CD4-positive, alpha-beta T cell treated with Interleukin-10 for 1 hour (primary cell): ENCODE results near the gene NAA15.
A peak's percentile ranks its signal among the peaks of the same experiment; 100 is the strongest.
"Not testable (repeated sequence)": the region's sequence is repeated elsewhere in the genome, so short reads cannot be mapped to it uniquely, and the experiment has no call there.

Experiments
- DNase-seq: peaks from one replicate; pipeline ENCODE4 v3.0.0-alpha.2; 2020

The NAA15 gene

DNA sequence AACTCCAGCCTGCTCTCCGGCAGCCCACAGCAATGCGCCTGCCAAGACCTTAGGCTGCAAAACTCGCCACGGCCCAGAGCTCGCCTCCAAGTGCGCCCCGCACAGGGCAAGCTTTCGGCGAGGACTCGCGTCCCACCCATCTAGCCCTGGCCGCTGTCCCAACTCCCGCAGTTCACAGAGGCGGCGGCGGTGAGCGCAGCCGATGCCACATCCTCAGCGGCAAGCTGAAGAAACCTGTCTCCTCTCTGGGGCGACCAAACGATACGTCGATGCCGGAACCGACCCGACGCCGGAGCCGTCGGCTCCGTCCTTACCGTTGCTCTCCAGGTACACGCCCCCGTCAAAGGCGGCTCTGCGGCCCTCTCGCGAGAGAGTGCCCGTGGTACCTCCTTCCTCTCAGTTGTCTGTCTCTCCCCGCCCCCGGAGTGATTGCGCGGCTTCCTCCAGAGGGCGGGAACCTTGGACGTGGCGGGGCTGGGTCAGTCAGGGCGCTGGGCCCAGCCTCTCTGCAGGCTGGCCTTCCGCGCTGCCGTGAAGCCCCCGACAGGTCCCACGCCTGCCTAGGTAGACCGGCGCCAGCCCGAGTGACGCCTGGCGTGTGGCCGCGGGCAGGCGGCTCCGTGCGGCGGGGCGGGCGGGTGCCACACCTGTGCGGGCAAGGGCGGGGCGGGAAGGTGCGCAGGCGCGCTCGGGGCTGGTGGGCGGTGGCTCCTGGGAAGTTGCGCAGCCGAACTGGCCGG is 152.2 kb downstream of the NAA15 start:
- peak; percentile 96 for DNase-seq

DNA sequence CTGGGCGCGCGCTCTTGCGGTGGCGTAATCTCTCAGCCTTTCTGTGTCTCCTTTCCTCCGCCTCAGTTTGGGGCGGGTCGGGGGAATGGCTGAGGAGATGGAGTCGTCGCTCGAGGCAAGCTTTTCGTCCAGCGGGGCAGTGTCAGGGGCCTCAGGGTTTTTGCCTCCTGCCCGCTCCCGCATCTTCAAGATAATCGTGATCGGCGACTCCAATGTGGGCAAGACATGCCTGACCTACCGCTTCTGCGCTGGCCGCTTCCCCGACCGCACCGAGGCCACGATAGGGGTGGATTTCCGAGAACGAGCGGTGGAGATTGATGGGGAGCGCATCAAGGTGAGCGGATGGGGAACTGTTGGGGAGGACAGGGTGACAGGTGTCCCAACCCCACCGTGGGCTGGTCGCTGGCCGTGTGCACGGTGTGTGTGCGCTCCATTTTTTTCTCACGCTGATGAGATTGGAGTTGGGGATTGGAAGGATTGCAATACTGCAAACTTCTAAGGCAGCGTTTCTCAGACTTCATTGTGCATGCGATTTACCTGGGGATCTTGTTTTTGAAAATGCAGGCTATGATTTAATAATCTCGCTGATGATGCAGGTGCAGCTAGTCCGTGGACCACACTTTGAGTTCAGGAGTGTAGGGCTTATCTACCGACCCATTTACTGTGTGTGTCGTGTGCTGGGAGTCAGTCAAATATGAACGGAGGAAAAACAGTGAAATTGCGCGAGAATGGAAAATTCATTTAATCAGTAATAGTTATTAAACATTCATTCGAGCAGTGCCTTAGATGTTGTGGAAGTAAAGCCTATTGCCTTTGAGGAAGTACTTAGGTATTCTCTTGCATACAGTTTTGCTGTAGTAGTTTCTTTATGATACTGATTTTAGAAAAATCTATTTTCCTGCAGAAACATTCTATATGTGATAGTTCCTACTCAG is 153.1 kb downstream of the NAA15 start, which contains the start of gene RAB33B:
Gene RAB33B (plus strand): TSS at position 11 of the 935 bp plus-strand sequence. CDS start 75 bp downstream, at position 86.
- DNase-seq: no peak

DNA sequence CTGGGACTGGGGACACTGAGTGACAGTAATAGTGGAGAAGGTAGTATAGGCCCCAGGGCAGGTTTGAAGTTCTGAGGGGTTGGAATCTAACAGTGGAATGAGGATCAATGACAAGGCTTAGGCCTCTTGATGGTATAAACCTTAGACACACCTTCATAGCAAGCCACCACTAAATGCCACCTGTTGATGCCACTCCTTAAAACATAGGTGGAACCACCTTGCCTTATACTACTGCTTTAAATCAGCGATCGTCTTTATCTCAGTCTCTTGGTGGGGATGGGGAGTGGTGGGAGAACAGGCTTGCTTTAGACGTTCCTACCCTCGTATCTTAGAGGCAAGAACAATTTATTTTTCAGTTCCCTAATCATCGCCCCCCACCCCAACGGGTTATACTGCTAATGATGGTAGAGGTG is 153.8 kb downstream of the NAA15 start:
- DNase-seq: no peak

DNA sequence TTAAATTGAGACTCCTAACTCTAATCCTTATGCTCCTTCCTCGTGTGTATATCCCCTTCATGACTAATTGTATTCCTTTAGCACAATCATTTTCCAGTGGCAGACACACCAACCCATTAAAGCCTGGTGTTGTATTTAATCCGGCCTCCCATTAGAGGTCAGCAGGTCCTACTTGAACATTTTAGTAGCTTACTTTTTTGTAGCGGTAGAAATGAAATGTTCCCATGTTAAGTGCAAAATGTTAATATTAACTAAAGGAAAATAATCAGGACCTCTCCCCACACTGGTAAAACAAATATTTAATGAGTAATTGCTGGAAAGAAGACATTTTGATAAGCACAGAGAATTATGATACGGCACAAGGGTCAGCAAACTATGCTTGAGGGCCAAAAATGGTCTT is 156.0 kb downstream of the NAA15 start:
- no peak for DNase-seq

DNA sequence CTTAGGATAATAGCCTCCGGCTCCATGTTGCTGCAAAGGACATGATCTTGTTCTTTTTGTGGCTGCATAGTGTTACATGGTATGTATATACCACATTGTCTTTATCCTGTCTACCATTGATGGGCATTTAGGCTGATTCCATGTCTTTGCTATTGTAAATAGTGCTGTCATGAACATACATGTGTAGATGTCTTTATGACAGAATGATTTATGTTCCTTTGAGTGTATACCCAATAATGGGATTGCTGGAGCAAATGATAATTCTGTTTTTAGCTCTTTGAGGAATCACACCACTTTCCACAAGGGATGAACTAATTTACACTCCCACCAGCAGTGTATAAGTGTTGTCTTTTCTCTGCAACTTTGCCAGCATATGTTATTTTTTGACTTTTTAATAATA is 157.2 kb downstream of the NAA15 start:
- no peak for DNase-seq

DNA sequence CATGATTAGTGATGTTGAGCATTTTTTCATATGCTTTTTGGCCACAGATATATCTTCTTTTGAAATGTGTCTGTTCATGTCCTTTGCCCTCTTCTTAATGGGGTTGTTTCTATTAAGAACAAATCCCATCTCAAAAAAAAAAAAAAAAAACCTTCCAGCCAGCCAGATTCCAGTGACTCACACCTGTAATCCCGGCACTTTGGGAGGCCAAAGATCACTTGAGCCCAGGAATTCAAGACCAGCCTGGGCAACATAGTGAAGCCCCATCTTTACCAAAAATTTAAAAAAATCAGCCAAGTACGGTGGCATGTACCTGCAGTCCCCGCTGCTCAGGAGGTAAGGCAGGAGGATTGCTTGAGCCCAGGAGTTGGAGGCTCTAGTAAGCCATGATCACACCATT is 157.7 kb downstream of the NAA15 start:
- DNase-seq: no peak

- DNase-seq: no peak
Measured at GRCh38 chr4:139460565-139460964, 159.3 kb downstream of the NAA15 start.

DNA sequence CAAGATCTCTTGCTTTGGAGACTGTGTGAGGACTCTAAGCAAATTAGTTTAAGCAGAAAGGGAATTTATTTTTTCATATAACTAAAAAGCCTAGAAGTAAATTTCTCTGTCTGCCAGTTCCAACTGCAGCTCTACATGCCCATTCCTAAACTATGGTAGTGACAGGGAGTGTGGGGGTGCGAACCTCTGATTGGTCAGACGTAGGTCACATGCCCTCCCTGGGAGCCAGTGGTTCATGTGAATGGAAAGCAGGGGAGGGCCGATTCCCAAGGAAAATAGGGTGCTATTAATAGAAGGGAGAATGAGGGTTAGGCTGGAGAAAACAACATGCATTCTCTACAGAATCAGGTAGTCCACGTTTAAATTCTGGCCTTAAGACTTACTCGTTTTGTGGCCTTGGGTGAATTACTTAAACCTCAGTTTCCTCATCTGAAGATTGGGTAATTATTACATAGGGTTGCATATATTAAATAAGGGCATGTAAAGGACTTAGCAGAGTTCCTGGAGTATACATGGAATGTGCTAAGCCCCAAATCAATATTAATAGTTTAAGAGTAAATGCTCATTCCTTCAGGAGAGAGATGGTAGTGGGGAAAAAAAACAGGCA is 159.8 kb downstream of the NAA15 start:
- DNase-seq: no peak

DNA sequence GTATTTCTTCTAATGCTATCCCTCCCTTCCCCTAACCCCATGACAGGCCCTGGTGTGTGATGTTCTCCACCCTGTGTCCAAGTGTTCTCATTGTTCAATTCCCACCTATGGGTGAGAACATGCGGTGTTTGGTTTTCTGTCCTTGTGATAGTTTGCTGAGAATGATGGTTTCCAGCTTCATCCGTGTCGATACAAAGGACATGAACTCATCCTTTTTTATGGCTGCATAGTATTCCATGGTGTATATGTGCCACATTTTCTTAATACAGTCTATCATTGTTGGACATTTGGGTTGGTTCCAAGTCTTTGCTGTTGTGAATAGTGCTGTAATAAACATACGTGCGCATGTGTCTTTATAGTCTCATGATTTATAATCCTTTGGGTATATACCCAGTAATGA is 163.2 kb downstream of the NAA15 start:
- not testable (repeated sequence) for DNase-seq

GRCh38 chr4:139465922-139466321 is 164.6 kb downstream of the NAA15 start:
- no peak for DNase-seq

- DNase-seq: not testable (repeated sequence)
Measured at GRCh38 chr4:139468756-139469155, 167.5 kb downstream of the NAA15 start.

GRCh38 chr4:139469216-139469615 is 167.9 kb downstream of the NAA15 start:
- no peak for DNase-seq
